HG03095 (cell line): Measurements from ENCODE around the gene MBNL2.

ENCODE experiments used
- ATAC-seq: cut with Tn5 transposase; IDR thresholded peaks from one replicate; pipeline ENCODE4 v1.9.1; 2021; ENCODE audit warnings: moderate library complexity; ENCODE audit not compliant: unreplicated experiment

Gene MBNL2

GRCh38 chr13:97434397-97435201, 212.5 kb downstream of the MBNL2 start:
- ATAC-seq = peak; percentile 1

- no peak for ATAC-seq
Observed at GRCh38 chr13:97435323-97435722, 213.2 kb downstream of the MBNL2 start.

GRCh38 chr13:97435794-97436193, 213.7 kb downstream of the MBNL2 start:
- ATAC-seq = no peak

- no peak for ATAC-seq
Observed at GRCh38 chr13:97436845-97437244, 214.7 kb downstream of the MBNL2 start.

GRCh38 chr13:97437729-97438128, 215.6 kb downstream of the MBNL2 start:
- no peak for ATAC-seq

- no peak for ATAC-seq
Observed at GRCh38 chr13:97438856-97439595, 216.9 kb downstream of the MBNL2 start.

GRCh38 chr13:97440598-97441170, 218.6 kb downstream of the MBNL2 start:
- no peak for ATAC-seq

- ATAC-seq = peak; percentile 63
Observed at GRCh38 chr13:97441368-97441767, 219.2 kb downstream of the MBNL2 start.
